Activated naive CD4-positive, alpha-beta T cell treated with anti-CD3 and anti-CD28 coated beads, Interleukin-2, amount 50 U/mL, for 24 hours (primary cell): Measurements from ENCODE around the gene RAET1E.
"Not testable (repeated sequence)": the region's sequence is repeated elsewhere in the genome, so short reads cannot be mapped to it uniquely, and the experiment has no call there.

Experiments used
- H3K27ac Mint-ChIP-seq: one replicate; pipeline ENCODE4 v1.8.0; 2021; ENCODE audit warnings: mild to moderate bottlenecking, mixed read lengths
- H3K27me3 Mint-ChIP-seq: one replicate; pipeline ENCODE4 v1.8.0; 2021; ENCODE audit warnings: mixed read lengths
- H3K36me3 Mint-ChIP-seq: one replicate; pipeline ENCODE4 v1.8.0; 2021; ENCODE audit warnings: mixed read lengths
- H3K4me1 Mint-ChIP-seq: one replicate; pipeline ENCODE4 v1.8.0; 2021; ENCODE audit warnings: mixed read lengths
- H3K4me3 Mint-ChIP-seq: one replicate; pipeline ENCODE4 v1.8.0; 2021; ENCODE audit warnings: mild to moderate bottlenecking, mixed read lengths
- H3K9me3 Mint-ChIP-seq: one replicate; pipeline ENCODE4 v1.8.0; 2021; ENCODE audit warnings: mixed read lengths

RAET1E gene

DNA sequence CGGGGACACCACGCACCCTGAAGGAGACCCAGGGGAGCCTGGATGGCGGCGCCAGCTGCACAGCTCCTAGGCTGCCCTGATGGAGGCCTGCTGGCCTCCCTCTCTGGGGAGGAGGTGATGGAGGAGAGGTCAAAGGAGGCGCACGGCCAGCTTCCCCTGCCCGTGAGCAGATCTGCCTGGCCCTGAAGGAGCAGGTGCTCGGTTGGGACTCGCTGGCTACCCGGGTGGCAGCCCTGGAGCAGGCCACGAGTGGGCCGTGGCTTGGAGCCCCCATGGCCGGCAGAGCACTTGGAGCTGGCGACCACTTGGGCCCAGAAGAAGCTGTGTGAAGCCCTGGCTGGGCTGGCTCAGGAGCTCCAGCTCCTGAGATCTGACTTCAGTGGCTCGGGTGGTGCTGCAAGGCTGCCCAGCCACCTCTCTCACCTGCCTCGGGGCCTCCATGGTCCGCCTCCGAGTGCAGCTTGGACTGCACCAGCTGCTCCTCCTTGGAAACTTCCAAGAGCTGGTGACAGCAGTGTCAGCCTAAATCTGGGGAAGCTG is 7.5 kb upstream of the RAET1E start:
- no peak overlapping the region for H3K27ac Mint-ChIP-seq

DNA sequence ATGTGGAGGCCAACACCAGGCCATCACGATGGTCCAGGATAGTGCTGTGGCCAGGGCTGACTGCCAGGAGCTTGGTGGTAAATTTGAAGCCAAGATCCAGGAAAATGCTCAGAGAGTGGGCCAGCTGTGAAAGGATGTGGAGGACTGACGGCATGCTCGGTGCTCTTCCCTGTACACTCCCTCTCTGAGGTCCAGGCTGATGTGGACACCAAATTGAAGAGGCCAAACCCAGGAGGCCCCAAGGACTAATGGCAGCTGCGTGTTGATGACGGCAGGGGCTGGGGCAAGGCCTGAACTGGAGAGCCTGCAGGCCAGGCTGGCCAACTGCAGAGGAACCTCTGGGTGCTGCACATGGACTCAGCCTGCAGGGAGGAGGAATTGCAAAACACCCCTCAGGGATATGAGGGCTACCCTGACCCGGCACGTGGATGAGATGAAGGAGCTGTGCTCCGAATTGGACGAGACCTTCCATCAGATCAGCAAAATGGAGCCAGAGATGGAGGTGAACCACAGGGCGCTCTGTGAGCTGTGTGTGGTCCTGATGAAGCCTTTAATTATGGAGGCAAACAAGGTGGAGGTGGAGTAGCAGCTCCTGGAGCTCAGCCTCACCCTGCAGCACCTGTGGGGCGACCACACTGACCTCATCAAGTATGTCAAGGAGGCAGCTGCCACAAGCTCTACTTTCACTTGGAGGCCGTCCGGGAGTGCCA is 6.9 kb upstream of the RAET1E start:
- Mint-ChIP-seq H3K4me3 (no peak overlapping the region), H3K4me1 (no peaks in the 10 kb centered on the region), H3K36me3 (peaks cover 2% of the 10 kb centered on the region), H3K27ac (no peak overlapping the region), H3K9me3 (peaks cover 5% of the 10 kb centered on the region), H3K27me3 (peaks cover 3% of the 10 kb centered on the region)

More for the DNA sequence above, 7.5 kb upstream of the RAET1E start:
- Mint-ChIP-seq H3K4me1 (no peaks in the 10 kb centered on the region), H3K9me3 (peaks cover 5% of the 10 kb centered on the region), H3K36me3 (peaks cover 2% of the 10 kb centered on the region), H3K27me3 (peaks cover 4% of the 10 kb centered on the region), H3K4me3 (no peak overlapping the region)

DNA sequence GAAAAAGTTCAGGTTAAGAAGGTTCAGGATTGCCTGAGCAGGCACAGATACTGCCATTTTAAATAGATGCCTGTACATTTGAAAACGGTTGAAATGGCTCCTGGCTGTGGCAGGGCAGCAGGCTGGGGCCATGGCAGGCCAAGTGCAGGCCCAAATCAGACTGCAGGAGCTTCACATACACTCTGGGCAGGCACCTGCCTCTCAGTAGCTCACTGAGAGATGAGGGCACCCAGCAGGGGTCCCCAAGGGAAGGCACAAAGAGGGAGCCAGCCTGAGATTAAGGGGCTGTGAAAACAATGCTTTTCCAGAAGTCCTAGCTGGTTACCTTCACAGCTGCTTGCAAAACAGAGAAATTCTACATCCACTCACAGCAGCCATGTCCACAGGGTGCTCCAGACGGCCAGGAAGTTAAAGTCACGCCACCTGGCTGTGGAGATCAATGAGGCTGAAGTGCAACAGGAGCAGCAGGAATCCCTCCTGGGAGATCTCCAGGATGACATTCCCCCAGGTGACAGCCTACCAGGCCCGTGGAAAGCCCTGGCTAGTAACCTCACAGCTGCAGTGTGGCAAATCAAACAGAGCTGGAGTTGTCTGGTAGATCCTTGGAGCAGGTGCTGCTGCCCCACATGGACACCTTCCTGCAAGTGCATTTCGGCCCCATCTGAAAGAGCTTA is 6.2 kb upstream of the RAET1E start:
- Mint-ChIP-seq H3K4me3 (no peak overlapping the region), H3K4me1 (no peaks in the 10 kb centered on the region), H3K27ac (no peak overlapping the region), H3K36me3 (peaks cover 2% of the 10 kb centered on the region), H3K27me3 (peaks cover 3% of the 10 kb centered on the region), H3K9me3 (peaks cover 5% of the 10 kb centered on the region)

DNA sequence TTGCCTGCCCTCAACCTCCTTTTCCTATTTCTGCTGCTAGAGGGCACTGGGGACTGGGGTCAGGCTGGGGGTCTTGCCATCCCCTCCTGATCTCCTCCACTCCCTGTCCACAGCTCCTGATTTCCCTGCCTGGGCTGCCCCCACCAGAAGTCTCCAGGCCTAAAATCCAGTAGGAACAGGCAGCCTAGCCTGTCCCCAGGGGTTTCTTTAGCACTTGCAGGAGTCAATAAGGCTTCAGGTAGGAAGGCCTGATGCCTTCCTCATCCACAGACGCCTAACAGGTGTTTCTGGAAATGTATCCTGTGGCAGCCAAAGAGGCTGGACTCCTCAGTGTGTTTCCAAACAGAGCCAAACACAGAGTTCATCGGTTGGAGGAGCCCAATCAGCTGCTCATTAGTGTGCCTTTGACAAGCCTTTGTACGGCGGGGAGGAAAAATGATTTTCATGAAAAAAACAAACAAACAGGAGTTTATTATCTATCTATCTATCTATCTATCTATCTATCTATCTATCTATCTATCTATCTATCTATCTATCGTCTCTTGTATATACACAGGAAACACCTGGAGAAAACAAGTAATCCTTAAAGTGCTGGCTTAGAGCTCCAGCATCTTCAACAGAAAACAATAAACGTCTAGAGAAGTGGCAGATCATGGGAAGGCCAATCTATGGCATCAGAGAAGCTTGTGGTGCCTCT is 3.7 kb upstream of the RAET1E start:
- Mint-ChIP-seq H3K4me3 (no peak overlapping the region), H3K4me1 (peaks cover 2% of the 10 kb centered on the region), H3K27ac (no peak overlapping the region), H3K27me3 (peaks cover 3% of the 10 kb centered on the region), H3K36me3 (no peaks in the 10 kb centered on the region), H3K9me3 (no peaks in the 10 kb centered on the region)

DNA sequence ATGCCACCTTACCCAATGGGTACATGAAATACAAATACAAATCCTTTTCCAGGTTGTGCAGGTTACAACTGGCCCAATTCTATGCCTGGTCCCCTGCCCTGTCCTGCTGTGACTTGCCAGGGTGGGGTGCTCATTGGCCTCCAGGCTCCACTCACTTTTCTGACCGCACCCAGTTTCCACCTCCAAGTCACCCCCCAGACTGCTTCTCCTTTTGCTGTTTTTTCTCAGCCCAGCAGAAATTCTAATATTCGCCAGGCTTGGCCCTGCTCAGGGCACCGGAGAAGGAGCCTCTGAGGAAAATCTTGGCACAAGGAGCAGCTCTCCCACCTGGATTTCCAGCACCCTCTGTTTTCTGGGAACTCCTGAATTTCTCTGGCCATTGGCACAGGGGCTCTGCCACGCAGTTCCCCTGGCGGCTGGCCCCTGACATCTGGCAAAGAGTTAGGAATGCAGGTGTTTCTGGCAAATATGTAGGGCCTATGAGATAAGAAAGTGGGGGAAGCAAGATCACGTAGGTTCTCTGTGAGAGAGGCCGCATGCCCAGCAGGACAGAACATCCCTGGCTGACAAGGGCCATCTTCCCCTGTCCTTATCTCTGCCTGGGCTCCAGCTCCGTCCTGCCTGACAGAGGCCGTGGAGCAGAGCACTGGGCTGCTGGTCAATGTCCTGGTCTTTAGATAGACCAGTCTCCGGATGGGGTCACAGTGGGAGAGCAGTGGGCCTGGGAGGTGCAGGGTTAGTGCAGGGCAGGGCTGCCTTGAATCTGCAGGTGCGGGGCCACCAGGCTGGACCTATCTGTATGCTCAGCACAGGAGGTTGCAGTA is 2.9 kb upstream of the RAET1E start:
- Mint-ChIP-seq H3K27ac (no peak overlapping the region), H3K9me3 (no peaks in the 10 kb centered on the region), H3K27me3 (peaks cover 3% of the 10 kb centered on the region), H3K4me1 (peaks cover 8% of the 10 kb centered on the region), H3K4me3 (no peak overlapping the region), H3K36me3 (no peaks in the 10 kb centered on the region)

DNA sequence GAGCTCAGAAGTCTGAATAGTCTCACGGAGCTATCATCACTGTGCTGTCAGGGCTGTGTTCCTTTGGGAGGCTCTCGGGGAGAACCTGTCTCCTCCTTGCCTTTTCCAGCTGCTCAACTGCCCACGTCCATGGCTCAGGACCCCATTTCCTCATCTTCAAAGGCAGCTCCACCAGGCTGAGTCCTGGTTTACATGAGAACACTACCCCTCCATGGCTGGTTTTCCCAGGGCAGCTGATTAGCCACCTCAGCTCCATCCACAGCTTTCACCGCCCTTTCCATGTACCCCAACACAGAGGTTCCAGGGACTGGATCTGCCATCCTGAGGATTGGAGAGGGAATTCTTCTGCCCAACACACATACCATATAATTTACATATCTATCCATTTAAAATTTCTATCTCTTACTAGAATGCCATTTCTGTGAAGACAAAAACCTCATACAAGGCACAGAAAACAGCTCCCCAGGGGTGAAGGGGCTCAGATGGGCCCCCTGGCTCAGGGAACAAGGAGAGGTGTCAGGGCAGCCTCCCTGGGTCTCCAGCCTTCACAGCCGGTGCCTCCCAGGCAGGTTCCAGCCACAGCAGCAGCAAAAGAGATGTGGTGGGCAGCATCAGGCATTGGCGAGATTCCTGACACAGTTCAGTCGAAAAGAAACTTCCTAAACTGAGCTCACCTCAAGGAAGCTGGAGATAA is 2.2 kb upstream of the RAET1E start:
- peaks cover 3% of the 10 kb centered on the region for H3K27me3 Mint-ChIP-seq
- H3K9me3 Mint-ChIP-seq, result no peaks in the 10 kb centered on the region
- no peak overlapping the region for H3K4me3 Mint-ChIP-seq
- H3K4me1 Mint-ChIP-seq, result peaks cover 11% of the 10 kb centered on the region
- H3K36me3 Mint-ChIP-seq, result no peaks in the 10 kb centered on the region
- no peak overlapping the region for H3K27ac Mint-ChIP-seq

DNA sequence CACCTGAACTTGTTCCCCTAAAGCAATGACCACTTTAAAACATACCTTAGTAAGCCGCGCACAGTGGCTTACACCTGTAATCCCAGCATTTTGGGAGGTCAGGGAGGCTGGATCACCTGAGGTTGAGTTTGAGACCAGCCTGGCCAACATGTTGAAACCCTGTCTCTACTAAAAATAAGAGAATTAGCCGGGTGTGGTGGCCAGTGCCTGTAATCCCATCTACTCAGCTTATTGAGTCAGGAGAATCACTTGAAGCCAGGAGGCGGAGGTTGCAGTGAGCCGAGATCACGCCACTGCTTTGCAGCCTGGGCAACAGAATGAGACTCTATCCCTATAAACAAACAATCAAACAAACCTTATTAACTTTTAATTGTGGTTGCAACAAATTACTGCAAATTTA is 1.6 kb upstream of the RAET1E start:
- H3K4me1 Mint-ChIP-seq, result peaks cover 11% of the 10 kb centered on the region
- no peak overlapping the region for H3K27ac Mint-ChIP-seq
- H3K36me3 Mint-ChIP-seq, result no peaks in the 10 kb centered on the region
- no peaks in the 10 kb centered on the region for H3K9me3 Mint-ChIP-seq
- H3K4me3 Mint-ChIP-seq, result no peak overlapping the region
- peaks cover 3% of the 10 kb centered on the region for H3K27me3 Mint-ChIP-seq

DNA sequence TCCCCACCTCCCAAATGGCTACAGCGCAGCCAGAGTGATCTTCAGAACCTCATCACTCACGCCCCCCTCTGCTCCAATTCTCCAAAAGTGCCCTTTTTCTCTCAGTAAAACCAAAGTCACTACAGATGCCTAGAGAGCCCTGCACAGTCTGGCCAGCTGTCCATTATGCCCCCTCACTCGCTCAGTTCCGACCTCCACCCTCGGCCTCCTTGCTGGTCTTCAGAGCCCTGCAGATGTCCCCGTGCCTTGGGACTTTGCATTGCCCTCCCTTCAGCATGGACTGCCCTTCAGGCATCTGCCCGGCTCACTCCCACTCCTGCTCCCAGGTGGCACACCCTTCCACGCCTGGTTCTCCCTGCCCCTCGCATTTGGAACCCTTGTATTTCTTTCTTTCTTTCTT is 1.1 kb upstream of the RAET1E start:
- peaks cover 3% of the 10 kb centered on the region for H3K27me3 Mint-ChIP-seq
- H3K4me3 Mint-ChIP-seq, result no peak overlapping the region
- no peaks in the 10 kb centered on the region for H3K36me3 Mint-ChIP-seq
- H3K4me1 Mint-ChIP-seq, result peaks cover 11% of the 10 kb centered on the region
- no peak overlapping the region for H3K27ac Mint-ChIP-seq
- no peaks in the 10 kb centered on the region for H3K9me3 Mint-ChIP-seq

DNA sequence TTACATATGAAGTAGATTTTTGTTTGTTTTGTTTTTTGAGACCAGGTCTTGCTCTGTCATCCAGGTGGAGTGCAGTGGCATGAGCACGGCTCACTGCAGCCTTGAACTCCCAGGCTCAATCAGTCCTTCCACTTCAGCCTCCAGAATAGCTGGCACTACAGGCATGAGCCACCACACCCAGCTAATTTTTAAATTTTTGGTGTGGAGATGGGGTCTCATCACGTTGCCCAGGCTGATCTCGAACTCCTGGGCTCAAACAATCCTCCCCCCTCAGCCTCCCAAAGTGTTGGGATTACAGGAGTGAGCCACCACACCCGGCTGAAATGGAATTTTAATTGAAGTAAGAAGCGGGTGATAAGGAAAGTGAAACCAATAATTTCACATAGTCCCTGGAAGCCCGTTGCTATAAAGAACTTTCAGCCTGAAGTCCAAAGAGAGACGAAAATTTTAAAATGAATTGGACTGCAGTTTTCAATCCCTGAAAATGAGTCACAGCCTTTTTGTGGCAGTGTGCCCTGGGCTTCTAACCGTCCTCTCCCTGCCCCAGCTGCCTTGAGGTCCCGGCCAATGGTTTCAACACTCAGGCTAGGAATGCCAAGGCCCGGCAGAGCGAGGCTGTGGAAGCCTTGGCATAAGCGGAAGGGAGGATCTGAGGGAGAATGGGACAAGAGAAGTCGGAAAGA is 757 bp downstream of the RAET1E start:
- H3K4me3 Mint-ChIP-seq, result no peak overlapping the region
- no peaks in the 10 kb centered on the region for H3K36me3 Mint-ChIP-seq
- H3K27me3 Mint-ChIP-seq, result no peaks in the 10 kb centered on the region
- no peak overlapping the region for H3K27ac Mint-ChIP-seq
- H3K4me1 Mint-ChIP-seq, result peaks cover 11% of the 10 kb centered on the region
- H3K9me3 Mint-ChIP-seq, result no peaks in the 10 kb centered on the region

DNA sequence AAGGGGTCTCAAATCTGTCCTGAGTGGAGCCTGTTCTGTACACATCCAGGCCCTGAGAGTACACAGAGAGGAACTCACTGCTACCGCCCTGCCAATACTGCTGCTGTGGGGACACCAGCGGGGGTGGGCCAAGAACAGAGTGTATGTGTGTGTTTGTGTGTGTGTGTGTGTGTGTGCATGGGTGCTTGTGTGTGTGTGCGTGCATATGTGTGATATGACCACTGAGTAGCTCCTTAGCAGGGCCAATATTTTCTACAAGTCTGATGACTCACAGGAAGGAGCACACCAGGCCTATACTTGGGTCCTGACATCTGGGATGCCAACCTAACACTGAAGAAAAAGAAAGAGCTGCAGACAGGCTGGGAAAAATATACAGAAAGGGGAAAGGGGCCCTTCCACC is 1.4 kb downstream of the RAET1E start:
- no peaks in the 10 kb centered on the region for H3K9me3 Mint-ChIP-seq
- no peak overlapping the region for H3K27ac Mint-ChIP-seq
- no peak overlapping the region for H3K4me3 Mint-ChIP-seq
- H3K4me1 Mint-ChIP-seq, result peaks cover 11% of the 10 kb centered on the region
- no peaks in the 10 kb centered on the region for H3K27me3 Mint-ChIP-seq
- H3K36me3 Mint-ChIP-seq, result no peaks in the 10 kb centered on the region

DNA sequence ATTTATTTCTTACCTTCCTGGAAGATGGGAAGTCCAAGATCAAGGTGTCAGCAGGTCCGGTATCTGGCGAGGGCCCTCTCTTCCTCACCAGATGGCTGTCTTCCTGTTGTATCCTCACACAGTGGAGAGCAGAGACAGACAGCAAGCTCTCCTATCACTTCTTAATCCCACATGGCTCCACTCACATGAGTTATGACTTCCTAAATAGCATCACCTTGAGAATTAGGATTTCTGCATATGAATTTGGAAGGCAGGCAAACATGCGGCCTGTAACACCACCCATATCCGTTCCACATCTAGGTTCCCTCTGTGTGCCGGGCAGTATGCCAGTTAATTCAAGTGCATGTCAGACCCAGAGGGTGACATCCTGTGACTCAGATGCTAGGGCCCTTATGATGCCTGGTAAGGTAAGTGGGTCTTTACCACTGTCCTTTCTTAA is 2.1 kb downstream of the RAET1E start:
- peaks cover 11% of the 10 kb centered on the region for H3K4me1 Mint-ChIP-seq
- no peak overlapping the region for H3K4me3 Mint-ChIP-seq
- H3K27ac Mint-ChIP-seq, result no peak overlapping the region
- no peaks in the 10 kb centered on the region for H3K36me3 Mint-ChIP-seq
- no peaks in the 10 kb centered on the region for H3K27me3 Mint-ChIP-seq
- no peaks in the 10 kb centered on the region for H3K9me3 Mint-ChIP-seq

DNA sequence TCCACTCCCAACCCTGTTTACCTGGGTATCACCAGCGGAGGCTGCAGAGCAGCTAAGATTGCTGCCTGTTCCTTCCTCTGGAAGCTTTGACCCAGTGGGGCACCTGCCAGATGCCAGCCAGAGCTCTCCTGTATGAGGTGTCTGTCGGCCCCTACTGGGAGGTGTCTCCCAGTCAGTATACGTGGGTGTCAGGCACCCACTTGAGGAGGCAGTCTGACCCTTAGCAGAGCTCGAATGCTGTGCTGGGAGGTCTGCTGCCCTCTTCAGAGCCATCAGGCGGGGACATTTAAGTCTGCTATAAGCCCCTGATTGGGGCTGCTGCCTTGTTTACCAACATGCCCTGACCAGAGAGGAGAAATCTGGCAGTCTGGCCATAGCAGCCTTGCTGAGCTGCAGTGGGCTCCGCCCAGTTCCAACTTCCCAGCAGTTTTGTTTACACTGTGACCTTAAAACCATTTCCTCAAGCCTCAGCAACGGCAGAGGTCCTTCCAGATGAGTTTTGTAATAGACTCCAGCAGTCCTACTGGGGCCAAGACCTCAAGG is 2.8 kb downstream of the RAET1E start:
- H3K4me1 Mint-ChIP-seq, result peaks cover 11% of the 10 kb centered on the region
- no peaks in the 10 kb centered on the region for H3K36me3 Mint-ChIP-seq
- no peaks in the 10 kb centered on the region for H3K9me3 Mint-ChIP-seq
- H3K4me3 Mint-ChIP-seq, result no peak overlapping the region
- no peak overlapping the region for H3K27ac Mint-ChIP-seq
- H3K27me3 Mint-ChIP-seq, result no peaks in the 10 kb centered on the region

DNA sequence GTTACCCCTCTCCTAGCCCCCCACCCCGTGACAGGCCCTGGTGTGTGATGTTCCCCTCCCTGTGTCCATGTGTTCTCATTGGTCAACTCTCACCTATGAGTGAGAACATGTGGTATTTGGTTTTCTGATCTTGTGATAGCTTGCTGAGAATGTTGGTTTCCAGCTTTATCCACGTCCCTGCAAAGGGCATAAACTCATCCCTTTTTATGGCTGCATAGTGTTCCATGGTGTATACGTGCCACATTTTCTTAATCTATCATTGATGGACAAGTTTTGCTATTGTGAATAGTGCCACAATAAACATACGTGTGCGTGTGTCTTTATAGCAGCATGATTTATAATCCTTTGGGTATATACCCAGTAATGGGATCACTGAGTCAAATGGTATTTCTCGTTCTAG is 6.0 kb downstream of the RAET1E start:
- not testable (repeated sequence) for H3K9me3 Mint-ChIP-seq, H3K27me3 Mint-ChIP-seq, H3K27ac Mint-ChIP-seq, H3K36me3 Mint-ChIP-seq, H3K4me3 Mint-ChIP-seq
- peaks cover 11% of the 10 kb centered on the region for H3K4me1 Mint-ChIP-seq

DNA sequence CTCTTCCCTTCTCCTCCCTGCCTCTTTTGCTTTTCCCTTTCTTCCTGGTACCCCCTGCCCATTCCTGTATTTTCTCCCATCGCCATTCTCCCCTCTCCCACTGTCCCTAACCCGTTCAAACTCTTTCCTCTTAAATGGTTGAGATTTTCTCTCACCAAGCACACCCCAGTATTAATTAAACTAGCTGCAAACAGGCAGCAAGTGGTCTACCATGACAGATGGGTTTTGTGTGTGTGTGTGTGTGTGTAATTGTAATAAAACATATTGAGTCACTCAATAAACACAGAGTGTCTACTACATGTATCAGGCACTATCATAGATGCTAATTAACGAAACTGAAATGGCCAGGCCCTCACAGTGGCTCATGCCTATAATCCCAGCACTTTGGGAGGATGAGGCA is 6.7 kb downstream of the RAET1E start:
- Mint-ChIP-seq H3K4me1 (peaks cover 7% of the 10 kb centered on the region), H3K27ac (no peak overlapping the region), H3K36me3 (no peaks in the 10 kb centered on the region), H3K4me3 (no peak overlapping the region), H3K27me3 (peaks cover 3% of the 10 kb centered on the region), H3K9me3 (no peaks in the 10 kb centered on the region)
